NT2/D1 (cell line): ENCODE results near the gene AIMP1.
"Not testable (repeated sequence)": the region's sequence is repeated elsewhere in the genome, so short reads cannot be mapped to it uniquely, and the experiment has no call there.

Source experiments
- DNase-seq: peaks from one replicate; pipeline ENCODE4 v3.0.0-alpha.2; 2011; ENCODE audit warnings: low read depth, low spot score
- H3K27me3 ChIP-seq: 2 replicates; pipeline ENCODE4 v1.6.0; 2011; ENCODE audit warnings: mild to moderate bottlenecking; ENCODE audit not compliant: insufficient read length, insufficient read depth
- H3K36me3 ChIP-seq: 2 replicates; pipeline ENCODE4 v1.6.1; 2011; ENCODE audit warnings: mild to moderate bottlenecking, low read length, mixed read lengths; ENCODE audit not compliant: insufficient read depth, insufficient read length
- H3K4me1 ChIP-seq: 2 replicates; pipeline ENCODE4 v1.5.1; 2011; ENCODE audit not compliant: insufficient read depth, insufficient read length
- H3K4me3 ChIP-seq: 2 replicates; pipeline ENCODE4 v1.5.1; 2011; ENCODE audit warnings: low read depth; ENCODE audit not compliant: insufficient read length
- H3K9ac ChIP-seq: 2 replicates; pipeline ENCODE4 v1.6.0; 2011; ENCODE audit warnings: low read depth; ENCODE audit not compliant: insufficient read length
- H3K9me3 ChIP-seq: 2 replicates; pipeline ENCODE4 v1.5.1; 2011; ENCODE audit warnings: mild to moderate bottlenecking, low read length; ENCODE audit not compliant: insufficient read depth
- SUZ12 ChIP-seq: IDR thresholded peaks from 2 replicates; pipeline ENCODE4 v1.6.1; 2011; ENCODE audit not compliant: insufficient read length, insufficient read depth; ENCODE audit errors: extremely low read depth
- YY1 ChIP-seq: IDR thresholded peaks from 2 replicates; pipeline ENCODE4 v1.6.1; 2011; ENCODE audit not compliant: insufficient read length, insufficient read depth
- ZNF274 ChIP-seq: IDR thresholded peaks from 2 replicates; pipeline ENCODE4 v1.6.1; 2011; ENCODE audit warnings: mild to moderate bottlenecking, low read depth, low read length

Gene AIMP1

GRCh38 chr4:106384878-106385277 lies 68.5 kb downstream of the AIMP1 start:
- H3K4me3 ChIP-seq = no peak overlapping the region
- no peak overlapping the region for H3K9ac ChIP-seq
- peaks cover 6% of the 10 kb centered on the region; the same call in 1 of the 2 replicates for H3K9me3 ChIP-seq
- no peaks in the 10 kb centered on the region for H3K4me1 ChIP-seq
- DNase-seq = no peak
- no peaks in the 10 kb centered on the region for H3K27me3 ChIP-seq
- H3K36me3 ChIP-seq = no peaks in the 10 kb centered on the region
- TF ChIP-seq ZNF274 (no peak), YY1 (no peak), SUZ12 (no peak)

- no peak for TF ChIP-seq ZNF274
- no peak for TF ChIP-seq YY1
- TF ChIP-seq SUZ12 = no peak
- Histone ChIP-seq H3K9me3 (peaks cover 6% of the 10 kb centered on the region; the same call in 1 of the 2 replicates), H3K36me3 (no peaks in the 10 kb centered on the region), H3K27me3 (no peaks in the 10 kb centered on the region), H3K4me3 (no peak overlapping the region), H3K9ac (no peak overlapping the region), H3K4me1 (no peaks in the 10 kb centered on the region)
- DNase-seq = no peak
Observed at GRCh38 chr4:106385853-106386393, 69.6 kb downstream of the AIMP1 start.

- H3K9ac ChIP-seq = no peak overlapping the region
- no peak for TF ChIP-seq ZNF274
- TF ChIP-seq SUZ12 = no peak
- TF ChIP-seq YY1 = no peak
- peaks cover 4% of the 10 kb centered on the region for H3K9me3 ChIP-seq
- no peak for DNase-seq
- H3K36me3 ChIP-seq = no peaks in the 10 kb centered on the region
- no peaks in the 10 kb centered on the region for H3K27me3 ChIP-seq
- H3K4me3 ChIP-seq = no peak overlapping the region
- H3K4me1 ChIP-seq = no peaks in the 10 kb centered on the region
Observed at GRCh38 chr4:106395582-106395981, 79.2 kb downstream of the AIMP1 start.

GRCh38 chr4:106398898-106399297 lies 82.5 kb downstream of the AIMP1 start:
- not testable (repeated sequence) for H3K9me3 ChIP-seq, H3K9ac ChIP-seq, H3K4me3 ChIP-seq, DNase-seq, H3K27me3 ChIP-seq, H3K4me1 ChIP-seq, H3K36me3 ChIP-seq
